Body of pancreas (tissue), 4 donors: Measurements from ENCODE around the gene SKAP1.

Experiments
- CTCF ChIP-seq, 7 experiments: fragments of 450-650 bp in 4 of 7; fragments of 200-600 bp in 3 of 7; sonication (generic) in 3 of 7; IDR thresholded peaks; one replicate each; pipeline ENCODE4 v1.5.1; 2016 to 2019; ENCODE audit warnings: antibody characterized with exemption in 7 of 7
- POLR2A ChIP-seq, 3 donors: fragments of 450-650 bp; IDR thresholded peaks; one replicate each; pipeline ENCODE4 v1.6.1; 2016; ENCODE audit warnings: antibody characterized with exemption in 3 of 3, mild to moderate bottlenecking in 2 of 3

- TF ChIP-seq CTCF (IDR thresholded peaks at IDR 0.05) (no peak), POLR2A (IDR thresholded peaks at IDR 0.05) (no peak)
Observed at GRCh38 chr17:48389903-48390302, 40.1 kb downstream of the SKAP1 start.
